ENCODE measurements around the gene SHH.

Gene SHH

GRCh38 chr7:155750255-155751125 lies 61.8 kb downstream of the SHH start:
- Histone ChIP-seq H3K27ac (ENCODE audit: low read depth, low read length) (no peak overlapping the region), H3K4me3 (ENCODE audit: low read depth, low read length) (no peak overlapping the region), H3K9me3 (ENCODE audit: control insufficient read depth, insufficient read depth, low read depth, low read length) (no peaks in the 10 kb centered on the region), H3K9ac (ENCODE audit: low read length) (no peak overlapping the region), H3K36me3 (ENCODE audit: control insufficient read depth, insufficient read depth, low read length) (peaks cover 26% of the 10 kb centered on the region), H3K27me3 (ENCODE audit: control insufficient read depth, insufficient read depth, low read length) (no peaks in the 10 kb centered on the region), H3K4me1 (ENCODE audit: control insufficient read depth, insufficient read depth, low read length) (peaks cover 8% of the 10 kb centered on the region)
